ENCODE results near the gene PDCL2. TPM values are rescaled to one million over a fixed set of nuclear protein-coding genes. Genes with fewer than 3 reads are reported as not detected.
A peak's percentile ranks its signal among the peaks of the same experiment; 100 is the strongest.

The PDCL2 gene
- total and polyA plus RNA-seq, 2 of the 13 experiments (the other 11 are each of a cell fraction or from before 2014, with no cell fraction given): not detected

- POLR2A ChIA-PET: interaction anchor here (1.4 to 3.1 kb wide), 3 partner anchors 149 to 200 kb away, joined by 3 to 17 read pairs (median 4); partner anchors contain the start of genes SRD5A3 and TMEM165
- intact Hi-C loops (cut with micrococcal nuclease; ENCODE audit: unreplicated experiment): loop anchor here (5.0 kb wide), 2 partner anchors 78 to 307 kb away; partner anchors contain the start of gene EXOC1
- Histone ChIP-seq H3K27me3 (ENCODE audit: control insufficient read depth in 1 of 2, insufficient read depth in 2 of 2, low read length in 2 of 2) (no peaks in the 10 kb centered on the region; a peak in 1 of 5 replicates), H4K20me1 (ENCODE audit: insufficient read depth, low read length) (no peaks in the 10 kb centered on the region; the same call in 1 of the 2 replicates), H3K4me3 (replicated peaks in 1 of 3; ENCODE audit: insufficient read depth in 1 of 3, low read depth in 2 of 3, low read length in 3 of 3) (peak overlapping the region; percentile 78 to 91 (median 89); a peak in 5 of 6 replicates), H3K4me2 (ENCODE audit: low read depth, low read length) (peak overlapping the region; percentile 73), H2AFZ (ENCODE audit: low read length) (peak overlapping the region; percentile 70), H3K79me2 (ENCODE audit: insufficient read depth, low read length) (peaks cover 42% of the 10 kb centered on the region), H3K36me3 (replicated peaks in 1 of 2; ENCODE audit: control insufficient read depth in 1 of 2, insufficient read depth in 2 of 2, low read length in 2 of 2) (0 out of 5 replicates have a peak, but pooled peaks cover 0 to 4% of the 10 kb centered on the region in 2 experiments), H3K9me3 (ENCODE audit: low read length) (no peaks in the 10 kb centered on the region), H3K27ac (ENCODE audit: extremely low read length, insufficient read depth, low read length) (peak overlapping the region; percentile 98), H3K4me1 (ENCODE audit: insufficient read depth, low read length) (peaks cover 38% of the 10 kb centered on the region), H3K9ac (ENCODE audit: insufficient read depth, low read depth, low read length) (peak overlapping the region; percentile 89)
- no peak for ATAC-seq
- CTCF ChIA-PET (ENCODE audit: low intra/inter-chr PET ratio, low total read pairs): no interaction called here
- no peak for FAIRE-seq
- DNase-seq (ENCODE audit: low spot score): peak; percentile 7
- TF ChIP-seq ZNF709 (CRISPR knock-in tag; IDR thresholded peaks at IDR 0.05) (no peak), CEBPG (CRISPR knock-in tag; IDR thresholded peaks at IDR 0.05) (0 out of 2 replicates have a peak, but pooled peaks have one; percentile 13), ZNF629 (CRISPR knock-in tag; conservative IDR thresholded peaks at IDR 0.05) (0 out of 2 replicates have a peak, but pooled peaks have one; percentile 18), CEBPB (IDR thresholded peaks at IDR 0.05; ENCODE audit: borderline replicate concordance, low read depth, low read length) (peak; percentile 79; the same call in 1 of the 2 replicates), ZNF142 (CRISPR knock-in tag; IDR thresholded peaks at IDR 0.05) (no peak), NFATC3 (CRISPR knock-in tag; IDR thresholded peaks at IDR 0.05) (no peak), FOXA1 (IDR thresholded peaks at IDR 0.05) (no peak), FOXA1 (CRISPR knock-in tag; IDR thresholded peaks at IDR 0.05) (0 out of 2 replicates have a peak, but pooled peaks have one; percentile 5), TCF7 (IDR thresholded peaks at IDR 0.05; ENCODE audit: low read depth) (0 out of 2 replicates have a peak, but pooled peaks have one; percentile 4), CREB1 (IDR thresholded peaks at IDR 0.05) (no peak), CREB1 (CRISPR knock-in tag; IDR thresholded peaks at IDR 0.05) (0 out of 2 replicates have a peak, but pooled peaks have one; percentile 34)
- TF ChIP-seq, protein P1, sequence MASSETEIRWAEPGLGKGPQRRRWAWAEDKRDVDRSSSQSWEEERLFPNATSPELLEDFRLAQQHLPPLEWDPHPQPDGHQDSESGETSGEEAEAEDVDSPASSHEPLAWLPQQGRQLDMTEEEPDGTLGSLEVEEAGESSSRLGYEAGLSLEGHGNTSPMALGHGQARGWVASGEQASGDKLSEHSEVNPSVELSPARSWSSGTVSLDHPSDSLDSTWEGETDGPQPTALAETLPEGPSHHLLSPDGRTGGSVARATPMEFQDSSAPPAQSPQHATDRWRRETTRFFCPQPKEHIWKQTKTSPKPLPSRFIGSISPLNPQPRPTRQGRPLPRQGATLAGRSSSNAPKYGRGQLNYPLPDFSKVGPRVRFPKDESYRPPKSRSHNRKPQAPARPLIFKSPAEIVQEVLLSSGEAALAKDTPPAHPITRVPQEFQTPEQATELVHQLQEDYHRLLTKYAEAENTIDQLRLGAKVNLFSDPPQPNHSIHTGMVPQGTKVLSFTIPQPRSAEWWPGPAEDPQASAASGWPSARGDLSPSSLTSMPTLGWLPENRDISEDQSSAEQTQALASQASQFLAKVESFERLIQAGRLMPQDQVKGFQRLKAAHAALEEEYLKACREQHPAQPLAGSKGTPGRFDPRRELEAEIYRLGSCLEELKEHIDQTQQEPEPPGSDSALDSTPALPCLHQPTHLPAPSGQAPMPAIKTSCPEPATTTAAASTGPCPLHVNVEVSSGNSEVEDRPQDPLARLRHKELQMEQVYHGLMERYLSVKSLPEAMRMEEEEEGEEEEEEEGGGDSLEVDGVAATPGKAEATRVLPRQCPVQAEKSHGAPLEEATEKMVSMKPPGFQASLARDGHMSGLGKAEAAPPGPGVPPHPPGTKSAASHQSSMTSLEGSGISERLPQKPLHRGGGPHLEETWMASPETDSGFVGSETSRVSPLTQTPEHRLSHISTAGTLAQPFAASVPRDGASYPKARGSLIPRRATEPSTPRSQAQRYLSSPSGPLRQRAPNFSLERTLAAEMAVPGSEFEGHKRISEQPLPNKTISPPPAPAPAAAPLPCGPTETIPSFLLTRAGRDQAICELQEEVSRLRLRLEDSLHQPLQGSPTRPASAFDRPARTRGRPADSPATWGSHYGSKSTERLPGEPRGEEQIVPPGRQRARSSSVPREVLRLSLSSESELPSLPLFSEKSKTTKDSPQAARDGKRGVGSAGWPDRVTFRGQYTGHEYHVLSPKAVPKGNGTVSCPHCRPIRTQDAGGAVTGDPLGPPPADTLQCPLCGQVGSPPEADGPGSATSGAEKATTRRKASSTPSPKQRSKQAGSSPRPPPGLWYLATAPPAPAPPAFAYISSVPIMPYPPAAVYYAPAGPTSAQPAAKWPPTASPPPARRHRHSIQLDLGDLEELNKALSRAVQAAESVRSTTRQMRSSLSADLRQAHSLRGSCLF (CRISPR knock-in tag; IDR thresholded peaks at IDR 0.05; ENCODE audit: borderline replicate concordance): no peak
- TSS peak; percentile 58 for BruUV-seq (replicated peaks)
- WGBS (ENCODE audit: low lambda C conversion rate): under 1% methylated on average over 6 of the region's 6 CpGs
- in situ Hi-C loops (cut with HindIII; ENCODE audit: extremely low pct_ligation_motif_present, low pct_unique_long_range_greater_than_20kb): no loop called here
Measured at GRCh38 chr4:55545151-55545550, 46.9 kb downstream of the PDCL2 start.
